ENCODE measurements around the gene DZIP1L. TPM values are rescaled to one million over a fixed set of nuclear protein-coding genes. Genes with fewer than 3 reads are reported as not detected.

Gene DZIP1L
- total and polyA plus RNA-seq, 9 of the 15 experiments (the other 6 are each of a cell fraction or from before 2014, with no cell fraction given), result 0.03 to 1.5 (median 0.48) TPM; not detected in 1

- no peak for TF ChIP-seq PTTG1 (tag; IDR thresholded peaks at IDR 0.05; ENCODE audit: low read depth)
- TF ChIP-seq ETS1 (conservative IDR thresholded peaks at IDR 0.05; ENCODE audit: control insufficient read depth, low read depth, low read length), result no peak
- TF ChIP-seq RFX5 (IDR thresholded peaks at IDR 0.05; ENCODE audit: low read depth, low read length), result no peak
- no peak for TF ChIP-seq ZBTB11 (CRISPR knock-in tag; IDR thresholded peaks at IDR 0.05)
- no peak for TF ChIP-seq ZEB2 (IDR thresholded peaks at IDR 0.05)
- TF ChIP-seq MTA2 (IDR thresholded peaks at IDR 0.05; ENCODE audit: low read depth), result no peak
- TF ChIP-seq SMC3 (conservative IDR thresholded peaks at IDR 0.05; ENCODE audit: insufficient read depth, low read depth, low read length), result no peak
- no peak for TF ChIP-seq BRCA1 (IDR thresholded peaks at IDR 0.05)
- no peak for TF ChIP-seq BRCA1 (CRISPR knock-in tag; IDR thresholded peaks at IDR 0.05)
- TF ChIP-seq ZNF76 (CRISPR knock-in tag; IDR thresholded peaks at IDR 0.05; ENCODE audit: borderline replicate concordance), result no peak
- no peak for TF ChIP-seq ZFP36 (IDR thresholded peaks at IDR 0.05; ENCODE audit: low read depth, low read length, partially characterized antibody)
- no peak for TF ChIP-seq ARID2 (IDR thresholded peaks at IDR 0.05)
- no peak for TF ChIP-seq SUPT5H (IDR thresholded peaks at IDR 0.05)
- no peak for TF ChIP-seq ZNF444 (CRISPR knock-in tag; IDR thresholded peaks at IDR 0.05)
- no peak for TF ChIP-seq CBX5 (IDR thresholded peaks at IDR 0.05; ENCODE audit: borderline replicate concordance, low read depth)
- TF ChIP-seq ZNF785 (CRISPR knock-in tag; IDR thresholded peaks at IDR 0.05), result no peak
- TF ChIP-seq MEIS2 (IDR thresholded peaks at IDR 0.05; ENCODE audit: partially characterized antibody), result no peak
- no peak for TF ChIP-seq ZNF395 (CRISPR knock-in tag; IDR thresholded peaks at IDR 0.05)
- TF ChIP-seq HSF4 (CRISPR knock-in tag; IDR thresholded peaks at IDR 0.05; ENCODE audit: borderline replicate concordance), result no peak
- peak; percentile 9; the same call in 1 of the 2 replicates for TF ChIP-seq VEZF1 (CRISPR knock-in tag; IDR thresholded peaks at IDR 0.05)
- TF ChIP-seq ZBTB17 (CRISPR knock-in tag; IDR thresholded peaks at IDR 0.05), result no peak
These were observed at the start of gene DZIP1L (continued) for GRCh38 chr3:138114988-138115971.

Data from K562 (cell line).